H9 (cell line): Measurements from ENCODE around the gene CATSPERZ. TPM values are rescaled to one million over a fixed set of nuclear protein-coding genes. Genes with fewer than 3 reads are reported as not detected.
A peak's percentile ranks its signal among the peaks of the same experiment; 100 is the strongest.

Source experiments
- DNase-seq: peaks from one replicate; pipeline ENCODE4 v3.0.0-alpha.2; 2017
- H2AFZ ChIP-seq: one replicate; pipeline ENCODE4 v1.6.1; 2013; ENCODE audit warnings: mild to moderate bottlenecking, low read length, control low read depth, moderate library complexity
- H2AK5ac ChIP-seq: 2 replicates; pipeline ENCODE4 v1.6.1; 2013; ENCODE audit warnings: low read length, control low read depth, mixed read lengths; ENCODE audit not compliant: insufficient read length
- H2BK120ac ChIP-seq: one replicate; pipeline ENCODE4 v1.6.1; 2013; ENCODE audit warnings: low read depth, mild to moderate bottlenecking, low read length, control low read depth, inconsistent platforms; ENCODE audit not compliant: poor library complexity, severe bottlenecking
- H2BK12ac ChIP-seq: 2 replicates; pipeline ENCODE4 v1.6.1; 2013; ENCODE audit warnings: low read length, control low read depth, mixed read lengths, low read depth; ENCODE audit not compliant: insufficient read length
- H2BK15ac ChIP-seq: 2 replicates; pipeline ENCODE4 v1.6.1; 2013; ENCODE audit warnings: low read depth, low read length, control low read depth
- H2BK20ac ChIP-seq: one replicate; pipeline ENCODE4 v1.6.1; 2013; ENCODE audit warnings: low read depth, mild to moderate bottlenecking, low read length, control low read depth, inconsistent platforms; ENCODE audit not compliant: poor library complexity, severe bottlenecking
- H2BK5ac ChIP-seq: 2 replicates; pipeline ENCODE4 v1.6.1; 2013; ENCODE audit warnings: low read length, control low read depth, mixed read lengths; ENCODE audit not compliant: insufficient read length
- H3K14ac ChIP-seq: 2 replicates; pipeline ENCODE4 v1.6.1; 2013; ENCODE audit warnings: low read length, control low read depth; ENCODE audit not compliant: insufficient read depth
- H3K18ac ChIP-seq: 2 replicates; pipeline ENCODE4 v1.6.1; 2013; ENCODE audit warnings: low read depth, mild to moderate bottlenecking, mixed read lengths, low read length, control low read depth; ENCODE audit not compliant: insufficient read length
- H3K23ac ChIP-seq: 2 replicates; pipeline ENCODE4 v1.6.1; 2013; ENCODE audit warnings: low read length, control low read depth, mixed read lengths, low read depth; ENCODE audit not compliant: insufficient read length
- H3K23me2 ChIP-seq: 2 replicates; pipeline ENCODE4 v1.6.1; 2013; ENCODE audit warnings: low read depth, mild to moderate bottlenecking, mixed read lengths, low read length, control low read depth; ENCODE audit not compliant: insufficient read length, poor library complexity, severe bottlenecking
- H3K27ac ChIP-seq: 2 replicates; pipeline ENCODE4 v1.5.1; 2013; ENCODE audit warnings: low read length, control low read depth, mixed read lengths, low read depth; ENCODE audit not compliant: insufficient read length
- H3K27me3 ChIP-seq: 2 replicates; pipeline ENCODE4 v1.6.1; 2013; ENCODE audit warnings: low read length, control low read depth, inconsistent platforms; ENCODE audit not compliant: insufficient read depth
- H3K4ac ChIP-seq: 2 replicates; pipeline ENCODE4 v1.6.1; 2013; ENCODE audit warnings: low read depth, mild to moderate bottlenecking, control low read depth, inconsistent platforms, low read length, moderate library complexity
- H3K4me1 ChIP-seq: 2 replicates; pipeline ENCODE4 v1.6.1; 2013; ENCODE audit warnings: low read length, control low read depth, inconsistent platforms; ENCODE audit not compliant: insufficient read depth
- H3K4me2 ChIP-seq: 2 replicates; pipeline ENCODE4 v1.6.1; 2013; ENCODE audit warnings: low read length, control low read depth, mixed read lengths; ENCODE audit not compliant: insufficient read length, insufficient read depth
- H3K56ac ChIP-seq: 2 replicates; pipeline ENCODE4 v1.6.1; 2013; ENCODE audit warnings: low read depth, mild to moderate bottlenecking, mixed read lengths, low read length, control low read depth; ENCODE audit not compliant: insufficient read length
- H3K79me1 ChIP-seq: 2 replicates; pipeline ENCODE4 v1.6.1; 2013; ENCODE audit warnings: low read depth, mild to moderate bottlenecking, moderate library complexity, low read length, control low read depth, inconsistent platforms; ENCODE audit not compliant: insufficient read depth, poor library complexity, severe bottlenecking
- H3K79me2 ChIP-seq: 2 replicates; pipeline ENCODE4 v1.6.1; 2013; ENCODE audit warnings: low read length, control low read depth, inconsistent platforms; ENCODE audit not compliant: insufficient read depth
- H3K9ac ChIP-seq: 2 replicates; pipeline ENCODE4 v1.6.1; 2013; ENCODE audit warnings: low read length, control low read depth, mixed read lengths; ENCODE audit not compliant: insufficient read length; ENCODE audit errors: extremely low read depth
- H3K9me3 ChIP-seq: one replicate; pipeline ENCODE4 v1.6.1; 2013; ENCODE audit warnings: low read depth, low read length, inconsistent platforms; ENCODE audit not compliant: control insufficient read depth
- H3T11ph ChIP-seq: one replicate; pipeline ENCODE4 v1.6.1; 2013; ENCODE audit warnings: mild to moderate bottlenecking, low read length, control low read depth, inconsistent platforms
- H4K20me1 ChIP-seq: one replicate; pipeline ENCODE4 v1.6.1; 2013; ENCODE audit not compliant: control insufficient read depth, insufficient read length, insufficient read depth
- H4K5ac ChIP-seq: 2 replicates; pipeline ENCODE4 v1.6.1; 2013; ENCODE audit warnings: low read depth, mild to moderate bottlenecking, mixed read lengths, low read length, control low read depth; ENCODE audit not compliant: insufficient read length
- H4K8ac ChIP-seq: replicated peaks from 2 replicates; pipeline ENCODE4 v1.6.1; 2013; ENCODE audit warnings: low read length, control low read depth, mixed read lengths, low read depth; ENCODE audit not compliant: insufficient read length
- H4K91ac ChIP-seq: 2 replicates; pipeline ENCODE4 v1.6.1; 2013; ENCODE audit warnings: low read depth, mild to moderate bottlenecking, moderate library complexity, mixed read lengths, low read length, control low read depth; ENCODE audit not compliant: insufficient read length
- H3K27ac Mint-ChIP-seq, 3 experiments: 2 replicates in 2 of 3; 3 replicates in 1 of 3; pipeline ENCODE4 v1.8.0; 2020 to 2021; ENCODE audit warnings: mixed read lengths in 3 of 3, mild to moderate bottlenecking in 1 of 3, moderate library complexity in 1 of 3
- H3K27me3 Mint-ChIP-seq: 2 replicates; pipeline ENCODE4 v1.8.0; 2021; ENCODE audit warnings: low read depth, mild to moderate bottlenecking, moderate library complexity, mixed read lengths
- H3K36me3 Mint-ChIP-seq, 3 experiments: 2 replicates in 2 of 3; 3 replicates in 1 of 3; pipeline ENCODE4 v1.8.0; 2020 to 2021; ENCODE audit warnings: low read depth in 3 of 3, mixed read lengths in 3 of 3; ENCODE audit not compliant: insufficient read depth in 1 of 3
- H3K4me1 Mint-ChIP-seq, 2 experiments: 2 replicates each; pipeline ENCODE4 v1.8.0; 2020; ENCODE audit warnings: mixed read lengths in 2 of 2
- H3K4me3 Mint-ChIP-seq, 2 experiments: 2 replicates in 1 of 2; 3 replicates in 1 of 2; pipeline ENCODE4 v1.8.0; 2020 to 2021; ENCODE audit warnings: mild to moderate bottlenecking in 2 of 2, mixed read lengths in 2 of 2, moderate library complexity in 1 of 2
- H3K9me3 Mint-ChIP-seq, 2 experiments: 2 replicates in 1 of 2; 3 replicates in 1 of 2; pipeline ENCODE4 v1.8.0; 2020; ENCODE audit warnings: mild to moderate bottlenecking in 2 of 2, mixed read lengths in 2 of 2, moderate library complexity in 1 of 2
- WGBS: extraction: QIAGEN DNeasy Blood & Tissue Kit; methylation state at CpG from one replicate; pipeline ENCODE4 v1.1.7; 2013; ENCODE audit warnings: missing lambda C conversion rate, low lambda C conversion rate, mixed read lengths; ENCODE audit not compliant: insufficient read length; ENCODE audit errors: extremely low coverage; 5-methylcytosine and 5-hydroxymethylcytosine counted together
- total RNA-seq: library from RNA; stranded (reverse); gene quantifications from 2 replicates; pipeline ENCODE4 v1.2.1, GENCODE V29; 2021
- TF ChIP-seq, protein P1 (sequence below): fragments of 200-600 bp; sonication (generic); conservative IDR thresholded peaks from 3 replicates; pipeline ENCODE4 v1.8.0; 2021; ENCODE audit warnings: antibody characterized with exemption, mild to moderate bottlenecking

CATSPERZ gene
- total RNA-seq, 1 experiment from 2014 or later = 0.92 TPM

DNA sequence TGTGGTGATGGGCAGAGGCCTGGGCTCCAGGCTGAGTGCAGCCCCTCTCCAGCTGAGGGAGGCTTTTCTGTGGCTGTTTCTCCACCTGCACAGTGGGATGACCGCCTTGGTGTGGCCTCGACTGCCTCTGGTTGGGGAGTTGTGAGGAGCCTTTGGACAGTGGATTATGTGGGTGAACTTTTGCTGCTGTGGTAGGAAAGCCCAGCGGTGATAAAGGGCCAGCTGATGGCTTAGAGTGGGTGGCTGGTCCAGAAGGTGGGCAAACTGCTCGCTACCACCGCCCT lies 3.8 kb downstream of the CATSPERZ start:
- H3K36me3 Mint-ChIP-seq = peaks cover 3 to 7% (median 6%) of the 10 kb centered on the region in 3 experiments; a peak in 5 of 7 replicates

More for the DNA sequence above, 3.8 kb downstream of the CATSPERZ start:
- Histone ChIP-seq H3K27me3 (peaks cover 17% of the 10 kb centered on the region), H4K5ac (no peak overlapping the region), H3K4me2 (peak overlapping the region; percentile 57), H3K79me2 (peaks cover 3% of the 10 kb centered on the region; the same call in 1 of the 2 replicates), H4K8ac (no peak overlapping the region), H3K4ac (no peak overlapping the region), H4K20me1 (no peaks in the 10 kb centered on the region), H3K56ac (no peak overlapping the region), H3K9ac (no peak overlapping the region), H3K23me2 (peaks cover 22% of the 10 kb centered on the region), H2AK5ac (no peak overlapping the region), H3K27ac (no peak overlapping the region), H2BK15ac (no peak overlapping the region), H2BK120ac (no peak overlapping the region), H3K18ac (no peak overlapping the region), H2BK5ac (no peak overlapping the region), H2AFZ (no peak overlapping the region), H3K9me3 (no peaks in the 10 kb centered on the region), H3K14ac (no peak overlapping the region), H3K23ac (no peak overlapping the region), H2BK12ac (no peak overlapping the region), H2BK20ac (no peak overlapping the region), H3K4me1 (peaks cover 2% of the 10 kb centered on the region; the same call in 1 of the 2 replicates), H3T11ph (no peak overlapping the region), H4K91ac (no peak overlapping the region), H3K79me1 (peaks cover 5% of the 10 kb centered on the region)
- Mint-ChIP-seq H3K27ac (peak overlapping the region in 1 of 3 experiments; percentile 100; a peak in 1 of 7 replicates), H3K27me3 (peaks cover 47% of the 10 kb centered on the region), H3K4me1 (peaks cover 21 to 22% of the 10 kb centered on the region in 2 experiments), H3K9me3 (no peaks in the 10 kb centered on the region), H3K4me3 (peak overlapping the region; percentile 84 to 91)
- DNase-seq = no peak
- TF ChIP-seq, protein P1, sequence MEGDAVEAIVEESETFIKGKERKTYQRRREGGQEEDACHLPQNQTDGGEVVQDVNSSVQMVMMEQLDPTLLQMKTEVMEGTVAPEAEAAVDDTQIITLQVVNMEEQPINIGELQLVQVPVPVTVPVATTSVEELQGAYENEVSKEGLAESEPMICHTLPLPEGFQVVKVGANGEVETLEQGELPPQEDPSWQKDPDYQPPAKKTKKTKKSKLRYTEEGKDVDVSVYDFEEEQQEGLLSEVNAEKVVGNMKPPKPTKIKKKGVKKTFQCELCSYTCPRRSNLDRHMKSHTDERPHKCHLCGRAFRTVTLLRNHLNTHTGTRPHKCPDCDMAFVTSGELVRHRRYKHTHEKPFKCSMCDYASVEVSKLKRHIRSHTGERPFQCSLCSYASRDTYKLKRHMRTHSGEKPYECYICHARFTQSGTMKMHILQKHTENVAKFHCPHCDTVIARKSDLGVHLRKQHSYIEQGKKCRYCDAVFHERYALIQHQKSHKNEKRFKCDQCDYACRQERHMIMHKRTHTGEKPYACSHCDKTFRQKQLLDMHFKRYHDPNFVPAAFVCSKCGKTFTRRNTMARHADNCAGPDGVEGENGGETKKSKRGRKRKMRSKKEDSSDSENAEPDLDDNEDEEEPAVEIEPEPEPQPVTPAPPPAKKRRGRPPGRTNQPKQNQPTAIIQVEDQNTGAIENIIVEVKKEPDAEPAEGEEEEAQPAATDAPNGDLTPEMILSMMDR = no peak
- WGBS = no CpG with 5 or more reads among the region's 5 CpGs
